Measurements from ENCODE around the gene GM2A. TPM values are rescaled to one million over a fixed set of nuclear protein-coding genes. Genes with fewer than 3 reads are reported as not detected.

Gene GM2A
- total RNA-seq, 1 experiment from 2014 or later: 27.6 TPM

DNA sequence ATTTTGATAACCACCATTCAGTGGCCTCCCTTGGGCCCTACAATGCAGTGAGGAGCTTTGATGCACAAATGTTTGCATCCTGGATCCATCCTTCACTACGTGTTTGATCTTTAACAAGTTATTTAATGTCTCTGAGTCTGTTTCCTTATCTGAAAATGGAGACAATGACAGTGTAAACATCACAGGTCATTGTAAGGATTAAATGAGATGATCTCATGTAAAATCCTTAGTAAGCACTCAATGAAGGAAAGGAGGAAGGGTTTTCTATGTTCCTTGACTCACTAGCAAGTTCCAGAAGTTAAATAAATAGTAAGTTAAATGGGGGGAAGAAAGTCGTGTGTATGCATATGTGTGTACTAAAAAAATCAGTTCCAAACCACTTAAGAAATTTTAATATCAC is 60.4 kb downstream of the GM2A start:
- intact Hi-C loops (cut with micrococcal nuclease; ENCODE audit: unreplicated experiment): loop anchor here (10.0 kb wide), 1 partner anchor 309 kb away; no protein-coding TSS in a partner anchor
- no peaks in the 10 kb centered on the region for H3K36me3 ChIP-seq (ENCODE audit: control insufficient read depth, insufficient read depth, low read length)
- DNase-seq: no peak
- H3K4me3 ChIP-seq (ENCODE audit: low read depth, low read length): no peak overlapping the region
- Mint-ChIP-seq H3K4me1 (ENCODE audit: low read depth, unreplicated experiment) (peaks cover 13% of the 10 kb centered on the region), H3K36me3 (ENCODE audit: insufficient read depth, unreplicated experiment) (no peaks in the 10 kb centered on the region), H3K27ac (ENCODE audit: unreplicated experiment) (no peak overlapping the region), H3K27me3 (ENCODE audit: insufficient read depth, unreplicated experiment) (peaks cover 1% of the 10 kb centered on the region), H3K9me3 (ENCODE audit: unreplicated experiment) (no peaks in the 10 kb centered on the region), H3K4me3 (ENCODE audit: unreplicated experiment) (no peak overlapping the region)
- H3K27me3 ChIP-seq (replicated peaks; ENCODE audit: control insufficient read depth, insufficient read depth, low read length): no peaks in the 10 kb centered on the region
- POLR2A ChIA-PET: no interaction called here
- BruUV-seq (replicated peaks): no TSS peak
- peaks cover 8% of the 10 kb centered on the region; the same call in 1 of the 2 replicates for H3K4me1 ChIP-seq
- TF ChIP-seq, protein P1, sequence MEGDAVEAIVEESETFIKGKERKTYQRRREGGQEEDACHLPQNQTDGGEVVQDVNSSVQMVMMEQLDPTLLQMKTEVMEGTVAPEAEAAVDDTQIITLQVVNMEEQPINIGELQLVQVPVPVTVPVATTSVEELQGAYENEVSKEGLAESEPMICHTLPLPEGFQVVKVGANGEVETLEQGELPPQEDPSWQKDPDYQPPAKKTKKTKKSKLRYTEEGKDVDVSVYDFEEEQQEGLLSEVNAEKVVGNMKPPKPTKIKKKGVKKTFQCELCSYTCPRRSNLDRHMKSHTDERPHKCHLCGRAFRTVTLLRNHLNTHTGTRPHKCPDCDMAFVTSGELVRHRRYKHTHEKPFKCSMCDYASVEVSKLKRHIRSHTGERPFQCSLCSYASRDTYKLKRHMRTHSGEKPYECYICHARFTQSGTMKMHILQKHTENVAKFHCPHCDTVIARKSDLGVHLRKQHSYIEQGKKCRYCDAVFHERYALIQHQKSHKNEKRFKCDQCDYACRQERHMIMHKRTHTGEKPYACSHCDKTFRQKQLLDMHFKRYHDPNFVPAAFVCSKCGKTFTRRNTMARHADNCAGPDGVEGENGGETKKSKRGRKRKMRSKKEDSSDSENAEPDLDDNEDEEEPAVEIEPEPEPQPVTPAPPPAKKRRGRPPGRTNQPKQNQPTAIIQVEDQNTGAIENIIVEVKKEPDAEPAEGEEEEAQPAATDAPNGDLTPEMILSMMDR (IDR thresholded peaks at IDR 0.05; ENCODE audit: insufficient read depth in 1 of 2, low read depth in 1 of 2, low read length in 1 of 2, severe bottlenecking in 1 of 2, unreplicated experiment in 1 of 2): no peak
- no peaks in the 10 kb centered on the region for H3K9me3 ChIP-seq
- CTCF ChIA-PET: interaction anchor here (0.9 kb wide), 1 partner anchor 15 kb away, joined by 3 read pairs; no protein-coding TSS in a partner anchor

DNA sequence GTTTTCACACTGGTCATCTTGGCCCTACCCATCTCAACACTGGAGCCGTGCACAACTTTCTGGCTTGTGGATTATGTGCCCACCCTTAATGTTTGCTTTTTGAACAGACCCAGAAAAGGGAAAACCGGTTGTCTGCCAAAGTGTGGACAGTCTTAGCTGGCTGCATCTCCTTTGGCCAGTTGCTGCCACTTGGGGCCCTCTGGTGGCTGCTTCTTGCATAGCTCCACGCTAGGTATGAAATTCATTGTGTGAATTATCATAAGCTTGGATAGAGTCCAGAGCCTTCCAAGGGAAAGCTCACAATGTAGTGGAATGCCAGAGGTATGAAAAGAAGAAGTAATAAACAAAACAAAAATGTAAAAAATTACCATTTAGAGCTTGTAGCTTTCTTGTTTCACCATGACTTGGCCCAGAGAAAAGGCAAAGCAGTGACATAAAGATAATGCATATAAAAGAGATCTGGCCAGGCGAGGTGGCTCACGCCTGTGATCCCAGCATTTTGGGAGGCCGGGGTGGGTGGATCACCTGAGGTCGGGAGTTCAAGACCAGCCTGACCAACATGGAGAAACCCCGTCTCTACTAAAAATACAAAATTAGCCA is 63.1 kb downstream of the GM2A start:
- peaks cover 8% of the 10 kb centered on the region; the same call in 1 of the 2 replicates for H3K4me1 ChIP-seq
- ChIA-PET CTCF (interaction anchor here (0.5 to 1.5 kb wide), 11 partner anchors 10 to 447 kb away, joined by 3 to 19 read pairs (median 5); partner anchors contain the start of genes ANXA6, CCDC69, GM2A and SLC36A1), POLR2A (no interaction called here)
- TF ChIP-seq, protein P1 (IDR thresholded peaks at IDR 0.05; ENCODE audit: insufficient read depth in 1 of 2, low read depth in 1 of 2, low read length in 1 of 2, severe bottlenecking in 1 of 2, unreplicated experiment in 1 of 2): peak; percentile 89 to 92
- H3K27me3 ChIP-seq (replicated peaks; ENCODE audit: control insufficient read depth, insufficient read depth, low read length): no peaks in the 10 kb centered on the region
- no peaks in the 10 kb centered on the region for H3K27me3 Mint-ChIP-seq (ENCODE audit: insufficient read depth, unreplicated experiment)
- no peaks in the 10 kb centered on the region for H3K36me3 Mint-ChIP-seq (ENCODE audit: insufficient read depth, unreplicated experiment)
- no peaks in the 10 kb centered on the region for H3K36me3 ChIP-seq (ENCODE audit: control insufficient read depth, insufficient read depth, low read length)
- no TSS peak for BruUV-seq (replicated peaks)
- H3K4me3 ChIP-seq (ENCODE audit: low read depth, low read length): no peak overlapping the region
- H3K4me3 Mint-ChIP-seq (ENCODE audit: unreplicated experiment): no peak overlapping the region
- no peaks in the 10 kb centered on the region for H3K9me3 ChIP-seq
- peaks cover 13% of the 10 kb centered on the region for H3K4me1 Mint-ChIP-seq (ENCODE audit: low read depth, unreplicated experiment)
- no peaks in the 10 kb centered on the region for H3K9me3 Mint-ChIP-seq (ENCODE audit: unreplicated experiment)
- intact Hi-C loops (cut with micrococcal nuclease; ENCODE audit: unreplicated experiment): loop anchor here (1.0 to 10.0 kb wide), 6 partner anchors 28 to 336 kb away; partner anchors contain the start of gene GM2A
- no peak overlapping the region for H3K27ac Mint-ChIP-seq (ENCODE audit: unreplicated experiment)
- DNase-seq: peak; percentile 74 to 81

DNA sequence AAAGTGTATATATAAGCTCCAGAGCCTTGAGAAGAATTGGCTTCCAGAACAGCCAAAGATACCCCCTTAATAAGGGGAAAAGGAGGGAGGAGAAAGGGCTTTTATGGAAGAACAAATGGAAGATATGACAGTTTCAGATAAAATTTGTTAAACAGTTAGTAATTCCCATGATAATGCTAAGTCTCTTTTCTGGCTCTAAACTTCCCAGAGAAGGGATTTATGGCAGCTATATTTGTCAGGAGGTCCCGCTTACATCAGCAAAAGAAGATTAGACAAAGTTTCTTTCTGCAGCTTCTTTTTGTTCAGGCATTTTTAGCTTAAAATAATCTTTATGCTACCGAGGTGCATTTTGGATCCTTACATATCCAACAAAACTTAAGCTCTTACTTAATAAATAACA is 64.9 kb downstream of the GM2A start:
- no peak overlapping the region for H3K27ac Mint-ChIP-seq (ENCODE audit: unreplicated experiment)
- POLR2A ChIA-PET: no interaction called here
- CTCF ChIA-PET: interaction anchor here (0.5 to 0.7 kb wide), 2 partner anchors 18 to 1776 kb away, joined by 3 to 4 read pairs; no protein-coding TSS in a partner anchor

More for the DNA sequence above, 64.9 kb downstream of the GM2A start:
- H3K4me3 Mint-ChIP-seq (ENCODE audit: unreplicated experiment): no peak overlapping the region
- Histone ChIP-seq H3K36me3 (ENCODE audit: control insufficient read depth, insufficient read depth, low read length) (no peaks in the 10 kb centered on the region), H3K4me1 (peaks cover 8% of the 10 kb centered on the region; the same call in 1 of the 2 replicates), H3K4me3 (ENCODE audit: low read depth, low read length) (no peak overlapping the region), H3K9me3 (no peaks in the 10 kb centered on the region), H3K27me3 (replicated peaks; ENCODE audit: control insufficient read depth, insufficient read depth, low read length) (no peaks in the 10 kb centered on the region)
- H3K36me3 Mint-ChIP-seq (ENCODE audit: insufficient read depth, unreplicated experiment): no peaks in the 10 kb centered on the region
- no peak for DNase-seq
- no peaks in the 10 kb centered on the region for H3K27me3 Mint-ChIP-seq (ENCODE audit: insufficient read depth, unreplicated experiment)
- H3K9me3 Mint-ChIP-seq (ENCODE audit: unreplicated experiment): no peaks in the 10 kb centered on the region
- TF ChIP-seq, protein P1 (IDR thresholded peaks at IDR 0.05; ENCODE audit: insufficient read depth in 1 of 2, low read depth in 1 of 2, low read length in 1 of 2, severe bottlenecking in 1 of 2, unreplicated experiment in 1 of 2): no peak
- H3K4me1 Mint-ChIP-seq (ENCODE audit: low read depth, unreplicated experiment): peaks cover 13% of the 10 kb centered on the region
- intact Hi-C loops (cut with micrococcal nuclease; ENCODE audit: unreplicated experiment): loop anchor here (5.0 to 10.0 kb wide), 4 partner anchors 66 to 334 kb away; partner anchors contain the start of gene GM2A
- BruUV-seq (replicated peaks): no TSS peak
